HepG2 (cell line): ENCODE data around the gene MAPK8IP3. TPM values are rescaled to one million over a fixed set of nuclear protein-coding genes. Genes with fewer than 3 reads are reported as not detected.
A peak's percentile ranks its signal among the peaks of the same experiment; 100 is the strongest.

Experiments used
- CSRNP1 ChIP-seq: sonication (generic); formaldehyde crosslinking; IDR thresholded peaks from 2 replicates; pipeline ENCODE4 v1.8.1; 2023; ENCODE audit warnings: mild to moderate bottlenecking, missing genetic modification reagents
- GATAD2A ChIP-seq: IDR thresholded peaks from 2 replicates; pipeline ENCODE4 v1.6.1; 2016
- HES4 ChIP-seq: sonication (generic); formaldehyde crosslinking; IDR thresholded peaks from 2 replicates; pipeline ENCODE4 v1.9.0; 2021; ENCODE audit warnings: mild to moderate bottlenecking, missing genetic modification reagents, borderline replicate concordance
- MAX ChIP-seq: IDR thresholded peaks from 2 replicates; pipeline ENCODE4 v1.6.1; 2012; ENCODE audit warnings: inconsistent platforms
- MBNL3 ChIP-seq: fragments of 250-450 bp; sonication (Bioruptor Pico); conservative IDR thresholded peaks from 2 replicates; pipeline ENCODE4 v1.8.0; 2022; ENCODE audit warnings: mild to moderate bottlenecking, inconsistent platforms
- MIER3 ChIP-seq: IDR thresholded peaks from 2 replicates; pipeline ENCODE4 v1.6.1; 2016; ENCODE audit warnings: missing compliant biosample characterization, borderline replicate concordance
- MIXL1 ChIP-seq: IDR thresholded peaks from 2 replicates; pipeline ENCODE4 v1.6.1; 2016
- MLX ChIP-seq: IDR thresholded peaks from 2 replicates; pipeline ENCODE4 v1.6.1; 2016
- NCOA2 ChIP-seq: sonication (generic); formaldehyde crosslinking; IDR thresholded peaks from 2 replicates; pipeline ENCODE4 v1.8.0; 2022; ENCODE audit warnings: inconsistent platforms
- PHF5A ChIP-seq: IDR thresholded peaks from one replicate; pipeline ENCODE4 v1.6.1; 2018; ENCODE audit warnings: low read depth, missing genetic modification reagents; ENCODE audit not compliant: unreplicated experiment
- RAD21 ChIP-seq: fragments of 450-650 bp; formaldehyde crosslinking; IDR thresholded peaks from 2 replicates; pipeline ENCODE4 v1.5.0; 2020; ENCODE audit warnings: mild to moderate bottlenecking
- RELA ChIP-seq: sonication (generic); formaldehyde crosslinking; IDR thresholded peaks from 2 replicates; pipeline ENCODE4 v1.4.0; 2020; ENCODE audit warnings: missing genetic modification reagents
- SSRP1 ChIP-seq: IDR thresholded peaks from 2 replicates; pipeline ENCODE4 v1.6.1; 2016; ENCODE audit warnings: control low read depth
- ZBTB33 ChIP-seq: sonication (generic); formaldehyde crosslinking; IDR thresholded peaks from 2 replicates; pipeline ENCODE4 v1.4.0; 2020; ENCODE audit warnings: missing genetic modification reagents
- ZMYM2 ChIP-seq: sonication (generic); formaldehyde crosslinking; IDR thresholded peaks from 2 replicates; pipeline ENCODE4 v1.8.0; 2022; ENCODE audit warnings: mild to moderate bottlenecking, missing genetic modification reagents
- ZNF124 ChIP-seq: sonication (generic); formaldehyde crosslinking; IDR thresholded peaks from 2 replicates; pipeline ENCODE4 v1.4.0; 2020; ENCODE audit warnings: missing genetic modification reagents
- ZNF207 ChIP-seq: fragments of 450-650 bp; IDR thresholded peaks from 2 replicates; pipeline ENCODE4 v1.6.1; 2016; ENCODE audit warnings: antibody characterized with exemption, borderline replicate concordance
- ZNF224 ChIP-seq: sonication (generic); formaldehyde crosslinking; IDR thresholded peaks from 2 replicates; pipeline ENCODE4 v1.5.0; 2020; ENCODE audit warnings: mild to moderate bottlenecking, missing genetic modification reagents
- ZNF276 ChIP-seq: sonication (generic); formaldehyde crosslinking; IDR thresholded peaks from 2 replicates; pipeline ENCODE4 v1.4.0; 2020; ENCODE audit warnings: mild to moderate bottlenecking, low read depth, missing genetic modification reagents
- ZNF333 ChIP-seq: sonication (generic); formaldehyde crosslinking; IDR thresholded peaks from 2 replicates; pipeline ENCODE4 v1.4.0; 2020; ENCODE audit warnings: mild to moderate bottlenecking, missing genetic modification reagents, borderline replicate concordance
- ZNF501 ChIP-seq: sonication (generic); formaldehyde crosslinking; IDR thresholded peaks from 2 replicates; pipeline ENCODE4 v1.5.1; 2020; ENCODE audit warnings: mild to moderate bottlenecking, moderate library complexity, missing genetic modification reagents
- ZNF564 ChIP-seq: sonication (generic); formaldehyde crosslinking; IDR thresholded peaks from 2 replicates; pipeline ENCODE4 v1.8.1; 2023; ENCODE audit warnings: mild to moderate bottlenecking, missing genetic modification reagents
- ZNF776 ChIP-seq: sonication (generic); formaldehyde crosslinking; IDR thresholded peaks from 2 replicates; pipeline ENCODE4 v1.4.0; 2020; ENCODE audit warnings: mild to moderate bottlenecking, missing genetic modification reagents
- ZNF800 ChIP-seq: sonication (generic); formaldehyde crosslinking; IDR thresholded peaks from 2 replicates; pipeline ENCODE4 v1.4.0; 2020; ENCODE audit warnings: missing genetic modification reagents
- polyA plus RNA-seq, 8 experiments: library from polyadenylated mRNA; depleted of rRNA in 3 of 8; stranded (reverse) in 7 of 8; unstranded in 1 of 8; fragments of >200 nt; fragmentation: Illumina TruSeq in 4 of 8; extraction: Trizol in 4 of 8; gene quantifications; 2 replicates each; pipeline versions ENCODE4 v1.2.1 to v1.2.3, GENCODE V29; 2011 to 2016; ENCODE audit warnings: low read depth in 4 of 8, missing spikeins in 1 of 8, mixed read lengths in 1 of 8; ENCODE audit not compliant: insufficient read depth in 1 of 8
- total RNA-seq, 5 experiments: library from RNA; depleted of rRNA; stranded (reverse); fragments of >200 nt; fragmentation: Illumina TruSeq; extraction: Trizol; gene quantifications; 2 replicates each; pipeline ENCODE4 v1.2.3, GENCODE V29; 2016; ENCODE audit warnings: low read depth in 1 of 5

Gene MAPK8IP3
- total and polyA plus RNA-seq, 2 of the 13 experiments (the other 11 are each of a cell fraction or from before 2014, with no cell fraction given): 25.1 to 41.7 TPM

- TF ChIP-seq MAX: peak; percentile 13
- no peak for TF ChIP-seq ZMYM2 (CRISPR knock-in tag)
- TF ChIP-seq HES4: no peak
- no peak for TF ChIP-seq MIER3
- TF ChIP-seq MLX (CRISPR knock-in tag): no peak
- TF ChIP-seq ZNF564 (CRISPR knock-in tag): no peak
- no peak for TF ChIP-seq SSRP1 (CRISPR knock-in tag)
- TF ChIP-seq RELA (CRISPR knock-in tag): no peak
- no peak for TF ChIP-seq CSRNP1 (CRISPR knock-in tag)
- no peak for TF ChIP-seq PHF5A (CRISPR knock-in tag)
- TF ChIP-seq ZNF800 (CRISPR knock-in tag): no peak
- TF ChIP-seq RAD21 (CRISPR knock-in tag): peak; percentile 50; the same call in 1 of the 2 replicates
- TF ChIP-seq ZNF207: no peak
- no peak for TF ChIP-seq MIXL1 (CRISPR knock-in tag)
- TF ChIP-seq ZNF333: no peak
- TF ChIP-seq NCOA2: no peak
- no peak for TF ChIP-seq ZNF776 (CRISPR knock-in tag)
- 0 out of 2 replicates have a peak, but pooled peaks have one; percentile 81 for TF ChIP-seq ZNF224 (CRISPR knock-in tag)
- TF ChIP-seq ZBTB33 (CRISPR knock-in tag): no peak
- TF ChIP-seq ZNF501 (CRISPR knock-in tag): 0 out of 2 replicates have a peak, but pooled peaks have one; percentile 35
- 0 out of 2 replicates have a peak, but pooled peaks have one; percentile 14 for TF ChIP-seq GATAD2A
- no peak for TF ChIP-seq ZNF276 (CRISPR knock-in tag)
- TF ChIP-seq ZNF124 (CRISPR knock-in tag): no peak
- TF ChIP-seq MBNL3 (CRISPR knock-in tag): no peak
These were observed 27.4 kb upstream of the MAPK8IP3 start (continued) for GRCh38 chr16:1678500-1679098.
